C1 segment of cervical spinal cord (tissue), 14 donors: ENCODE data around the gene PPM1E.
"Not testable (repeated sequence)": the region's sequence is repeated elsewhere in the genome, so short reads cannot be mapped to it uniquely, and the experiment has no call there.

Experiments
- DNase-seq, 14 donors: peaks; one replicate each; lab custom pipeline; 2025; lab: John Stamatoyannopoulos, UW

PPM1E gene

DNA sequence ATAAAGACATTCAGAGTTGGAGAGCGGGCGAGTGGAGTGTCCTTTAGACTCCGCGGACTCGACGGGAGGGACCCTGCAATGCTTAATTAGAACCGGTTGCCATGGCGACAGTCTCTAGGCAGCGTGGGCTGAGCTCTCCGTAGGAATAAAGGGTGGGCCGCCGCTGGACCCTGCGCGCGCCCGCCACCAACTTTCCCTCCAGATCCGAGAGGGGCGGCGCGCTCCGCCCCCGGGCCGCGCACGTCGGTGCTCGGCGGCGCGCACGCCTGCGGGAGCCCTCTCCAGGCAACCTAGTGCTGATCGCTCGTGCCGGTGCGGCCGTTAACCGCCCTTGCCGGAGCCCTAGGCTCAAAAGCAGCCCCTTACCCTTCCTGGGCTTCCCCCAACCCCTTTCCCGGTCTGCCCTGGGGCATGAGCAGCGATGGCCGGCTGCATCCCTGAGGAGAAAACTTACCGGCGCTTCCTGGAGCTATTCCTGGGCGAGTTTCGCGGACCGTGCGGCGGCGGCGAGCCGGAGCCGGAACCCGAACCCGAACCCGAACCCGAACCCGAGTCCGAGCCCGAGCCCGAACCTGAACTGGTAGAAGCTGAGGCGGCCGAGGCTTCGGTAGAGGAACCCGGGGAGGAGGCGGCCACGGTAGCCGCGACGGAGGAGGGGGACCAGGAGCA is at the start of gene PPM1E:
TSS of gene PPM1E (plus strand) at position 278 of the 669 bp plus-strand sequence.
- DNase-seq, result peak in 10 of 14 donors; percentile 6 to 70 (median 28)

DNA sequence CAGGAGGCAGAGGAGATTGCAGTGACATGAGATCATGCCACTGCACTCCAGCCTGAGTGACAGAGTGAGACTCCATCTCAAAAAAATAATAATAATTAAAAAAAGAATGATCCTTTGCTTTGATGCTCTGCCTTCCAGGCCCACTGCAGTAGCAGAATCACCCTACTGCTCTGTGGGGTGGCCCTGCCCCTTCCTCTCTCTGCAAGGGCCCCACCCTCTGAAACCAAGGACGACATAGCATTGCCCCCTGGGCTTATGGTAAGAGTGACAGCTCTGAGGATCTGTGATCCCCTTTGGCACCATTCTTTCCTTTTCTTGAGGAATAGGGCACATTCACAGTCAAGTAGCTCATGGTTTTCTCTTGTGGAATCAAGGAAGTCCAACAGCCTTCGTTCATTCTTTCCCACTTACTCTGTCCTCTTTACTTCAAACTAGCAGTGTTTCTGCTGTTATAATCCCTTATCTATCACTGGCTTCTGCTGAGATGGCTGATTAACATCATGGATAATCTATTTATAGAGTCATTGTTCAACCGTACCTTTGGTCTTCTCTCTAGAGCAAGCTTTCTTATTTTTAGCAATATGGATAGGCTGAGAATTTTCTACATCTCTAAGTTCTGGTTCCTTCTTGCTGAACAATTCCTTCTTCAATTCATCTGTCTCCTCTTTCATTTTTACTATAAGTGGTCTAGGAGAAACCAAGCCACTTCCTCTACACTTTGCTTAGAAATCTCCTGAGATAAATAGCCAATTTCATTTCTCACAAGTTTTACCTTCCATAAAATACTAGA is 49.1 kb upstream of the PPM1E start:
- no peak for DNase-seq

DNA sequence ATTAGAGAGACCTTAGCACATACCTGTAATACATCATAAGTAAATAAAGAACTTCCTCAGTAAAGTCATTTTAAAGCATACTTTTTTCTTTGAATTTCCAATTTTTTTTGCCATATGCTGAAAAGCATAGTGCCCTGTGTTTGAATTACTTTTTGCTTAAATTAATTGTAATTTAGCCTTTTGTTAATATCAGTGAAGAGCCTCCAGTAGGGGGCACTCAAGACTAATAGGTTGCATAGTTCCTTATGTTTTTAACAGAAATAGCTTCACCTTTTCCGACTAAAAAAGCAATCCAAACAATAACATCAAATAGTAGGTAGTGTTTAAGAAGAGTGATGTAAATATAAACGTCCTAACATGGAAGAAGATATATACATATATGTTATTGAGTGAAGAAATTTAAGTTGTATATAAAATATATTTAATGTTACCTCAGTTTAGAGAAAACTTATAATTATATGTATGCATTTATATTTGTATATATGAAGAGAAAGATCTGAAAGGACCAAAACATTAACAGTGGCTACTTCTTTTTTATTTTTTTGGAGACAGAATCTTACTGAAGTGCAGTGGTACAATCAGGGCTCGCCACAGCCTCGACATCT is 44.6 kb upstream of the PPM1E start:
- DNase-seq, result peak in 1 of 14 donors; percentile 1

DNA sequence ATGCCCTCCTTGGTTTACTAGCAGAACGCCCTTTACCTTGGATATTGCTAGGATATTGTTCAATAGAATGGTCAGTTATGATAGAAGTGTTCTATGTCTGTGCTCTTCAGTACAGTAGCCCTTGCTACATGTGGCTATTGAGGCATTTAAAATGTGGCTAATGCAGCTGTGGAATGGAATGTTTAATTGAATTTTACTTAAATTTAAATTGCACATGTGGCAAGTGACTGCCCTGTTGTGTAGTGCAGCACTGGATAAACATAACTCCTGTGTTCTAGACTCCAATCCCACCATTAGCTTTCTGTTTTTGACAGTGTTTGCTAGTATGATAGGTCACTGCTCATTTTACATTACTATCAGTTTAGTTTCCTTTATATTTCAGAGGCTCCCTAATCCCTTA is 33.4 kb upstream of the PPM1E start:
- no peak for DNase-seq

DNA sequence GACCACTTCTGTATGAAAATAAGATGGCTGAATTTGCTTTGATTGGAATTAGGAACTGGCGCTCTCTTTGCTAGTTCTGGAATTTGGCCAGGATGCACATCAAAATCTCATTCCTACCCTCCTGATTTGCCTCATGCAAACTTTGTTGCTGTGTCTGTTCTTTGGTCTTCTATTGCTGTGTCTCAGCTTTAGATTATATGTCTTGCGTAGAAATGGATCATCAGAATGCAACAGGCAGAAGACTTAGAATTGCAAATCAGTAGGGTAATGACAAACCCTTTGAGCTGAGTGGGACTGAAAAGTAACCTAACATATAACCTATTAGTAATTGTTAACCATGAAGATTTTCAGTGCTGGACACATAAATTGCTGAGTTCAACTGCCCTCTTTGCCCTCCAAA is 33.0 kb upstream of the PPM1E start:
- DNase-seq, result no peak

DNA sequence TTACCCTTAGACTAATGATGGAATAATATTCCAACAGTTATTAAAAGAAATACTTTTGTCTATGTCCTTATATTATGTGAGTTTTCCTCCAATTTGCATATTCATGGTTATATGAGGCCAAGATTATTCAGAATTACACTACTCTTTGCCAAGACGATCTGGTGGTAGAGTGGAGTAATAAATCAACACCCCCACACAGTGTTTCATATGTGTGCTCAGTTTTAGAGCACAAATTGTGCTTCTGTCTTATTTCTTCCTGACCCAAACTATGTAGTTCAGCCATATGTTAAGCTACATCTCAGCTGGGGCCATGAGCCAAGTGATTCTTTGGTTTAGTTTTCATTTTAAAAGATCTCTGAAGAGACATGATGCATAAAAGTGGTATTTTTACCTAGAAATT is 26.9 kb upstream of the PPM1E start:
- DNase-seq, result no peak

DNA sequence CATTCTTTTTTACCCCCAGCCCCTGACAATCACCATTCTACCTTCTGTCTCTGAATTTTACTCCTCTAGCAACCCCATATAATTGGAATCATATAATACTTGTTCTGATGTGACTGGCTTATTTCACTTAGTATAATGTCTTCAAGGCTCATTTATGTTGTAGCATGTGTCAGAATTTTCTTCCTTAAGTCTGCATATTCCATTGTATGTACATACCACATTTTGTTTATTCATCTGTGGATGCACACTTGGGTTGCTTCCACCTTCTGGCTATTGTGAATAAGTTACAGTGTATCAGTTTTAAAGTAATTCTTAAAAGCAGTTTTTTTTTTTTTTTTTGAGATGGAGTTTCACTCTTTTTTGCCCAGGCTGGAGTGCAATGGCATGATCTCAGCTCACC is 24.7 kb upstream of the PPM1E start:
- no peak for DNase-seq

DNA sequence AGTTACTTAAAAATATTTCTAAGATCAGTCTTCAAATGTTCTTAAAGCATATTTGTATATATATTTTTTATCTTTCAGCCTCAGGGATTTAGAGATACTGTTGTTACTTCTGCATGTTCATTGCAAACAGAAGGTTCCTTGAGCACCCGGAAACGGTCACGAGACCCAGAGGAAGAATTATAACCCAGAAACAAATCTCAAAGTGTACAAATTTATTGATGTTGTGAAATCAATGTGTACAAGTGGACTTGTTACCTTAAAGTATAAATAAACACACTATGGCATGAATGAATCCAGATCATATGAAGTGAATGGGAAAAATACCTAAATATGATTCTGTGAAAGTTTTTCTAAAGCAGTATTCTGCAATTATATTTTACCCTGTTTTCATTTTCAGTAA is 21.6 kb upstream of the PPM1E start:
- no peak for DNase-seq

DNA sequence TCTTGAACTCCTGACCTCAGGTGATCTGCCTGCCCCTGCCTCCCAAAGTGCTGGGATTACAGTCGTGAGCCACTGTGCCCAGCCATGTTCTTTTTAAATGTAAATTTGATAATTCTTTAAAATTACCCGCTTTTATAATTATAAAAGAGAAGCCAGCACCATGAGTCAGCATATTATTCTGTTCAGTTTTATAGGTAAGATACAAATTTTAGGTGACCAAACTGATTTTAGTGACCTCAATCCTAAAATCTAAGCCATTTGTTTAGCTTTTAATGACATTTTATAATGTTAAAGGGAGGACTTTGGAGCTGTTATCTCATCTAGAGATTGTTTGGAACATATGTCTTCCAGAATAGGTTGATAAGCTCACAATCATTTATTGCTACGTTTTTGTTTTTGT is 20.8 kb upstream of the PPM1E start:
- DNase-seq, result no peak

DNA sequence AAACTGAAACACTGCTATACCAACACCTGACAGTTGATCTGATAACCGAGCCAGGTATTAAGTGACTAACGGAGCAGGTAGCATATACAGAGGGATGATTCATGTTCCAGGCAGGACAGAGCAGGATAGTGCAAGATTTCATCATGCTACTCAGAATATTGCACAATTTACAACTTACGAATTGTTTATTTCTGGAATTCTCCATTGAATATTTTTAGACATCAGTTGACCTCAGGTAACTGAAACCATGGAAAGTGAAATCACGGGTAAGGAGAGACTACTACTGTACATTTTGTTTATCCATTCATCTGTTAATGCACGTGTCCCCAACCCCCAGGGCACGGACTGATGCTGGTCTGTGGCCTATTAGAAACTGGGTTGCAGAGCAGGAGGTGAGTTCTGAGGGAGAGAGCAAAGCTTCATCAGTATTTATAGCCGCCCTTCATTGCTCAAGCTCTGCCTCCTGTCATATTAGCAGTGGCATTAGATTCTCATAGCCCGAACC is 14.5 kb upstream of the PPM1E start:
- DNase-seq, result no peak

DNA sequence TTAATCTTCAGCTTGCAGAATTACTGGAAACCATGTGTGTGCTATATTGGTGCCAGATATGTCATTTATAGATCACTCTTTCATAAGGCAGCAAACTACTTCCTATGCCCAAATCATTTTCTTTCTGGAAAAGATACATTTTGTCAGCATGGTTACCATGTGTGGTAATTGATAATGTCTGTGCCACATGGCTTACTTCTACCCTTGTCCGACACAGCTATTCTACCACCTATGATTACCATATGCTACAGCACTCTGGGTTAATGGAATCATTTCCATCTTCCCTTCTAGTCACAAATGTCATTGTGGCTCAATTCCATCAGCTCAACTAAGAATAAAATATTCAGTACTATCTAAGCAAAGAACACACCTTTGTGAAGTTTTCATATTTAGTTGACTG is 8.0 kb upstream of the PPM1E start:
- no peak for DNase-seq

DNA sequence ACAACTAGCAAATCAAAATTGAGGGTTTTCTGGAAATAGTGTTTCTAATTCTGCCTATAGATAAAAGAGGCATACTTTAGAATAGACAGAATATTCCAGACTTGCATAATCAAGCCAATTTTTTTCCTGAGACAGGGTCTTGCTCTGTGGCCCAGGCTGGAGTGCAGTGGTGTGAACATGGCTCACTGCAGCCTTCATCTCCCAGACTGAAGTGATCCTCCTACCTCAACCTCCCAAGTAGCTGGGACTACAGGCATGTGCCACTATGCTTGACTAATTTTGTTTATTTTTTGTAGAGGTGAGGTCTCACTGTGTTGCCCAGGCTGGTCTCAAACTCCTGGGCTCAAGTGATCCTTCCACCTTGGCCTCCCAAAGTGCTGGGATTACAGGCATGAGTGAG is 6.0 kb upstream of the PPM1E start:
- DNase-seq, result not testable (repeated sequence)

DNA sequence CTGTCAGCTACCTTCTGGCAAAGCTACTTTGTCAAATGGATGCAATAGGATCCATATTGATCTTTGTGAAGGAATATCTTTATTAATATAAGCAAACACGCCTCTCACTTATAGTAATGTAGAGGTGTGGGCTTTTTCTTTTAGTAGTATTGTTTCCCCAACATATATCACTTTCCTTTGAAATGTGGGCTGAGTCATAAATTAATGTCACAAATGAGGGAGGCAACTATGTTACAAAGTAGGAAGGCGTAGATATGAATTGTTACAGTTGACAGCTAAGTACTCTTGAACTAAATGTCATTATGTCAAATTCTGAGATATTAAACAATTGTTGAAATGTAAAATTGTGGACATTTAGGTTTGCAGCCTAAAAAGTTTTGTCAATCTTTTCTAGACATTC is 2.6 kb upstream of the PPM1E start:
- DNase-seq, result no peak

DNA sequence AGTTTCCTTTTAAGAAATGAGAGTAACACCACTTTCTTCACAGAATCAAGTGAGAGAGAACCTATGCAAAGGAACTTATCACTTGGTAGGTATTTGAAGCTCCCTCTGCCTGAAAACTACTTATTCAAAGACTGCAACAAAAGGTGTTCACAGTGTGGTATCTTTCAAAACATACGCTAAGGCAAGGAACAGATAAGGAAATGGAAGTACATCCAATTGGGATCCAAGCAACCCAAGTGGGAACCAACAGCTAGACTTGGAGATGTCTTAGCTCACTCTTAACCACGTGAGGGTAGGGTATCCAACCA is 431 bp upstream of the PPM1E start:
- no peak for DNase-seq

DNA sequence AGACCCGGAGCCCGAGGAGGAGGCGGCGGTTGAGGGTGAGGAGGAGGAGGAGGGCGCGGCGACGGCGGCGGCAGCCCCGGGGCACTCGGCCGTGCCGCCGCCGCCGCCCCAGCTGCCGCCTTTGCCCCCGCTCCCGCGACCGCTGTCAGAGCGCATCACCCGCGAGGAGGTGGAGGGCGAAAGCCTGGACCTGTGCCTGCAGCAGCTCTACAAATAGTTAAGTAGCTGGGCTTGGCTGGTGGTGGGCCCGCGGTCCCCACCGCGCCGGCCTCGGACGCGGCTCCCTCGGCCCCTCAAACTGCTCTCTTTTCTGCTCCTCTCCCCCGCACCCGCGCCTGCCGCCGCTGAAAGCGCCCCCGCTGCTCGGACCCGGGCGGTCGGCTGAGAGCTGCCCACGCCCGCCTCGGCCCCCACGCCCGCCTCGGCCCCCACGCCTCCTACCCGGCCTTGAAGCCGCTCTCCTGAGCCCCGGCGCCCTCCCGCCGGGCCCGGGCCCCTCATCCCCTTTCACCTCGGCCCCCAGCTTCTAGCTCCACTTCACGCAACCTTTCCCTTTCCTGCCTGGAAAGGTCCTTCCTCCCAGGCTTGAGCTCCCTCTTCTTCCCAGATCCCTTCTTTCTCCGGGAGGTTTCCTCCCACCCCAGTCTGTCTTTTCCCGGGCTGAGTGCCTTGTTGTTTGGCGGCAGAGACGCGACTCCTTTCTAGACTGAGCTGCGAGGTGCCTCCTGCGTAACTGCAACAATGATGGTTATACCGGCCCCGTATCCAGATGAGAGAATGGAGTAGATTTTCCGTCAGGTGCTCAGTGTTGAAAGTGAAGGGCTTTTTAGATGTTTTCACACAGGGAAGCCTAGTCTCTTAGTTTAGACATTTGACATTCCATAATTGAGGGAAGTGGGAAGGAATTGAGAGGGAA is 850 bp downstream of the PPM1E start:
- peak in 5 of 14 donors; percentile 1 to 54 (median 5) for DNase-seq

DNA sequence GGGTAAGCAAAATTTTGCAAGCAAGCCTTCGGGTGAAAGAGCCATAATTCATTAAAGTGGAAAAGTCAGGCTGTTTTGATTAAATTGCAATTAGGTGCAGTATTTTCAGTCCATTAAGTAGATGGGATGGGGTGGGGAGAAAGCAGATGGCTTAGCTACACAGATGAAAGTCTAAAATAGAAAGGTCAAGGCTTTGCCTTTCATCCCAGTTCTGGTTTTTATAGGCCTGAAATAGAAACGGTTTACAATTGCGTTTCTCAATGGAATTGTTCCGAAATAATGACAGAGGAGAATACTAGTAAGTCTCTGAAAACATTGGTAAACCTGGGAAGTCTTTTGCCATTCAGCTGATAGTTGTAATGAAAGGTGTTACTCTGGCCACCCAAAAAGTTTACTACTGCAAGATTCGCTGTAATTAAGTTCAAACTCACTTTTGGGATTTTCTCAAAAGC is 1.5 kb downstream of the PPM1E start:
- DNase-seq, result peak in 1 of 14 donors; percentile 43

DNA sequence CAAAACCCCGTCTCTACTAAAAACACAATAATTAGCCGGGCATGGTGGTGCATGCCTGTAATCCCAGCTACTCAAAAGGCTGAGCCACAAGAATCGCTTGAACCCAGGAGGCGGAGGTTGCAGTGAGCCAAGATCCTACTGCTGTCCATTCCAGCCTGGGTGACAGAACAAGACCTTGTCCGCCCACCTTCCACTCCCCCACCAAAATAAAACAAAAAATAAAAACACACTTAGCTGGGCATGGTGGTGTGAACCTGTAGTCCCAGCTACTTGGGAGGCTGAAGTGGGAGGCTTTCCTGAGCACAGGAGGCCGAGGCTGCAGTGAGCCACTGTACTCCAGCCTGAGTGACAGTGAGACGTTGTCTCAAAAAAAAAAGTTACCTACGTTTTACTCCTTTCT is 3.2 kb downstream of the PPM1E start:
- DNase-seq, result no peak

DNA sequence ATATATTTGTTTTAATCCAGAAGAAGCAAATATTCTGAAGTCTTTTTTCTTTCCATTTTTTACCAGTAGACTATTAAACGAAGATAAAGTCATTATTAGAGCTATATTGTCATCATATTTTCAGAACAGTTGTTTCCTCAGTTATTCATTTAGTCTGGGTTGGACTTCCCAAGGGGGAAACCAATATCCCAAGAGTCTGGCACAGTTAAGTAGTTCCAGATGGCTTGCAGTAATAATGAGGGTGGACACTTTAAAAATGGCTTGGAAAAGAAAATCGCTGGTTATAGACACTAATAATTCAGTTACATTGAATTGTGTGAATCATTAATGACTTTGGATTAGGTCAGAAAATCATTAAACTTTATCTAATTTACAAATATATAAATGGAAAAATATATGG is 3.9 kb downstream of the PPM1E start:
- no peak for DNase-seq

DNA sequence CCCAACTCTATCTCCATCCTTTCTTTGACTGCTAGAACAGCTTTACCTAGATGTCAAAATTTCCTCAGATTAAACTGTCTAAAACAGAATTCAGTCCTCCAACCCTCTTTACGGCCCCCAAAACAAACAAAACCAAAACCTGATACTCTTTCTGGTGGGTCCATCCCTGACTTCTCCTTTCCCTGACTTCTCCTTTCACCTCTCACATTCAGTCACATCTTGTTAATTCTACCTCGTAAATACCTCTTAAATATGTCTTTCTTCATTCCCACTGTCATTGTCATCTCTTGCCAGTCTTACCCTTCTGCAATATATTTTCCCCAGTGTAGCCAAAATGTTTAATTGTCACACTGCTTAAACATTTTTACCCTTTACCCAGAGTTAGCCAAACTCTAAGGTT is 4.6 kb downstream of the PPM1E start:
- no peak for DNase-seq

DNA sequence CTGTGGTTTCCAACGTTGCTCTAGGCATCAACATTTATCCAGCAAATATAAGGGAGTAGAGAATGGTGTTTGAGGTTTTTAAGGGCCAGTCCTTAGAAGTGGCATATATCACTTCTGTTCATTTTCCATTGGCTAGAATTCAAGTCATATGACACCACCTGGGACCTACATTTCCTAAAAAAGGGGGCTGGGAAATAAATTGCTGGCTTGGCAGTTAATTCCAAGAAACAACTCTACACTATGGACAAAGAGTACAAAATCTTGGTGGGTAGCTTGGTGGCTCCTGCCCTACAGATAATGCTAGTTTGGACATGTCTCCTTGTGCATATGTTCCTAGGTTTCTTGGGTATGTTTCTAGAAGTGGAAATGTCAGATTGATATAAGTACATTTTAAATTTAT is 7.6 kb downstream of the PPM1E start:
- DNase-seq, result no peak

DNA sequence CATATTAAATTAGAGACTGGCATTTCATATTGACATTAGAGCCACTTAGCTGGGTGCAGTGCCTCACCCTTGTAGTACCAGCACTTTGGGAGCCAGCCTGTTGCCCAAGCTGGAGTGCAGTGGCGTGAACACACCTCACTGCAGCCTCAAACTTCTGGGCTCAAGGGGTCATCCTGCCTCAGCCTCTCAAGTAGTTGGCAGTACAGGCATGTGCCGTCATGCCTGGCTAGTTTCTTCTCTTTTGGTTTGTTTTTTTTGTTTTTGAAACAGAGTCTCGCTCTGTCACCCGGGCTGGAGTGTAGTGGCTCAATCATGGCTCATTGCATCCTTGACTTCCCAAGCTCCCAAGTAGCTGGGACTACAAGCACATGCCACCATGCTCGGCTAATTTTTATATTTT is 8.7 kb downstream of the PPM1E start:
- no peak for DNase-seq

DNA sequence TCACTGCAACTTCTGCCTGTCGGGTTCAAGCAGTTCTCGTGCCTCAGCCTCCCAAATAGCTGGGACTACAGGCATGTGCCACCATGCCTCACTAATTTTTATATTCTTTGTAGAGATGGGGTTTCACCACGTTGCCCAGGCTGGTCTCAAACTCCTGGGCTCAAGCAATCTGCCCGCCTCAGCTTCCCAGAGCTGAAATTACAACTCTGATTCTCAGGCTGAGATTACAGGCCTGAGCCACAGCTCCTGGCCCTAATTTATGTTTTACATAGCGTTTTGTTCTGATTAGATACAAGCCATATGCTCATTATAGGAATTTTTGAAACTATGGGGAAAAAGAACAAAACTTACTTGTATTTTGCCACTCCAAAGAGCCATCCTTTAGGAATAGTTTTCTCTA is 22.8 kb downstream of the PPM1E start:
- DNase-seq, result not testable (repeated sequence)
